ENCODE measurements around the gene SLC25A40. TPM values are rescaled to one million over a fixed set of nuclear protein-coding genes. Genes with fewer than 3 reads are reported as not detected.

SLC25A40 gene
- polyA plus RNA-seq, 1 experiment: 11.8 TPM

DNA sequence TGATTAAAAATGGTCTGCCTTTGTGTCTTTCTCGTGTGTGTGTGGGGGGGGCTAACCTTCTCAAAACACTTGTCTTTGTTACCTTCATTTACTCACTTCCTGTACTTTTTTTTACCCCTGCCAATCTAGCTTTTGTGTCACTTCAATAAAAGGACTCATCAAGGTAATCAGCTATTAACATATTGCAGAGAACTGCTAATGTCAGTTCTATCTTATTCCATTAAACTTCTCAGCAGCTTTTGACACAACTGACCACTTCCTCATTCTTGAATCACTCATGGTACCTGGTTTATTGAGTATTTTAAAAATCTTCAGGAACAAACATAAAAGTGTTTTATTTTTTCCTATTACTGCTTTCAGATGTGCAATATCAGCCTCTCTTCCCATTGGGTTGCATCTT lies 59.8 kb downstream of the SLC25A40 start:
- ChIA-PET POLR2A (no interaction called here), CTCF (interaction anchor here (1.2 kb wide), 1 partner anchor 19 kb away, joined by 3 read pairs; no protein-coding TSS in a partner anchor)
- TF ChIP-seq, protein P1, sequence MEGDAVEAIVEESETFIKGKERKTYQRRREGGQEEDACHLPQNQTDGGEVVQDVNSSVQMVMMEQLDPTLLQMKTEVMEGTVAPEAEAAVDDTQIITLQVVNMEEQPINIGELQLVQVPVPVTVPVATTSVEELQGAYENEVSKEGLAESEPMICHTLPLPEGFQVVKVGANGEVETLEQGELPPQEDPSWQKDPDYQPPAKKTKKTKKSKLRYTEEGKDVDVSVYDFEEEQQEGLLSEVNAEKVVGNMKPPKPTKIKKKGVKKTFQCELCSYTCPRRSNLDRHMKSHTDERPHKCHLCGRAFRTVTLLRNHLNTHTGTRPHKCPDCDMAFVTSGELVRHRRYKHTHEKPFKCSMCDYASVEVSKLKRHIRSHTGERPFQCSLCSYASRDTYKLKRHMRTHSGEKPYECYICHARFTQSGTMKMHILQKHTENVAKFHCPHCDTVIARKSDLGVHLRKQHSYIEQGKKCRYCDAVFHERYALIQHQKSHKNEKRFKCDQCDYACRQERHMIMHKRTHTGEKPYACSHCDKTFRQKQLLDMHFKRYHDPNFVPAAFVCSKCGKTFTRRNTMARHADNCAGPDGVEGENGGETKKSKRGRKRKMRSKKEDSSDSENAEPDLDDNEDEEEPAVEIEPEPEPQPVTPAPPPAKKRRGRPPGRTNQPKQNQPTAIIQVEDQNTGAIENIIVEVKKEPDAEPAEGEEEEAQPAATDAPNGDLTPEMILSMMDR (IDR thresholded peaks at IDR 0.05; ENCODE audit: low read depth, low read length): no peak
- Histone ChIP-seq H3K27ac (ENCODE audit: low read depth, low read length) (no peak overlapping the region), H3K4me3 (ENCODE audit: low read depth, low read length) (no peak overlapping the region), H3K27me3 (ENCODE audit: control insufficient read depth, insufficient read depth, low read length) (no peaks in the 10 kb centered on the region), H3K9me3 (ENCODE audit: control insufficient read depth, insufficient read depth, low read length) (no peaks in the 10 kb centered on the region)
- no peak for DNase-seq (ENCODE audit: low read depth, low spot score)

DNA sequence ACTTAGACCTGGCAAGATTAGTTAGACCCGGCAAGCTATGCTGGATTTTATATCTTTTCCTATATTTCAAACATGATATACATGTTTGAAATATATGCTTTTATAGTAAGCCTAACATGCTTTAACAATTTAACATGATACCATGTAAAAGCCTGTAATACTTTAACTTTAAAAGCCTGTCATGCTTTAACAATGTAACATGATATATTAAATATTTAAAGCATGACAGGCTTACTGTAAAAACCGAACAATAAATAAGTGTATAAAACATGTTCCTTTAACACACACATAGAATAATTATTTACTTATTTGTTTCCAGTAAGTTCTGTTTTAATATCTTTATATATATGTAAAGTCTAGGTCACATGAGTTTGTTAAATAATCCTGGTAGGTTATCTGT lies 65.4 kb downstream of the SLC25A40 start:
- Histone ChIP-seq H3K9me3 (ENCODE audit: control insufficient read depth, insufficient read depth, low read length) (no peaks in the 10 kb centered on the region), H3K27ac (ENCODE audit: low read depth, low read length) (no peak overlapping the region), H3K27me3 (ENCODE audit: control insufficient read depth, insufficient read depth, low read length) (no peaks in the 10 kb centered on the region), H3K4me3 (ENCODE audit: low read depth, low read length) (no peak overlapping the region)
- TF ChIP-seq, protein P1 (IDR thresholded peaks at IDR 0.05; ENCODE audit: low read depth, low read length): no peak
- CTCF ChIA-PET: interaction anchor here (1.3 kb wide), 1 partner anchor 13 kb away, joined by 5 read pairs; no protein-coding TSS in a partner anchor
- POLR2A ChIA-PET: no interaction called here
- no peak for DNase-seq (ENCODE audit: low read depth, low spot score)

DNA sequence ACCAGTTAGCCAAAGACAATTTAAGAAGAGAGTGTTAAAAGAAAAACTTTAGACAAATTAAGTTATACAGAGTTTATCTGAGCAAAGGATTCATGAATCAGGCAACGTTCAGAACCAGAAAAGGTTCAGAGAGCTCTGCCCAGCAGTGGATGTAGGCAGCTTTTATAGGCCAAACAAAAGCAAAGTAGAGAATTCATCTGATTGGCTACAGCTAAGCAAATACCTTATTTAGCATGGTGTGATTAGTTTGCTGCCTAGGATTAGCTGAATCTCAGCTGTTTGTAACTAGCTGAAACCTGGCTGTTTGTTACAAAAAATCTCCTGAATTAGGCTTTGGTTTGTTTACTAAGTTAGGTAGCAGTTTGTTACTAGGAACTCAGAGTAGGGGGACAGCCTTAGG lies 66.0 kb downstream of the SLC25A40 start:
- ChIA-PET CTCF (interaction anchor here (1.3 kb wide), 1 partner anchor 13 kb away, joined by 5 read pairs; no protein-coding TSS in a partner anchor), POLR2A (no interaction called here)
- no peaks in the 10 kb centered on the region for H3K27me3 ChIP-seq (ENCODE audit: control insufficient read depth, insufficient read depth, low read length)
- no peak overlapping the region for H3K4me3 ChIP-seq (ENCODE audit: low read depth, low read length)
- TF ChIP-seq, protein P1 (IDR thresholded peaks at IDR 0.05; ENCODE audit: low read depth, low read length): no peak
- no peaks in the 10 kb centered on the region for H3K9me3 ChIP-seq (ENCODE audit: control insufficient read depth, insufficient read depth, low read length)
- no peak overlapping the region for H3K27ac ChIP-seq (ENCODE audit: low read depth, low read length)
- DNase-seq (ENCODE audit: low read depth, low spot score): no peak

DNA sequence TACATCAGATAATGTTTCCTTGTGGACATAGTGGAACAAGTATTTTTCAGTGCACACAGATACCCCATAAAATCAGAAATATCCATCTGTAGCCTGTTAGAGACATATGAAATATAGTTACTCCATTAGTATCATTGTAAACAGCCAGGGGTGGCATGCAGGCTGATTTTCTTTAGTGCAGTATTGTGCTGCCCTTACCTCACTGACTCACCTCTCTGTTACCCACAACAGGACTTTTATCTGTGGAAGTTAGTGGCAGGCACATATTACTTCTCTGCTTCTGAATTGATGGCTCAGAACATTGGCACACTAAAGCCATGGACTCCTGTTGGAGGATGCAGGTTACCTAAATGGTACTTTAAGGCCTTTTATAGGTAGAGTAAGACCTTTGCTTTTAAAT lies 70.0 kb downstream of the SLC25A40 start:
- Histone ChIP-seq H3K27me3 (ENCODE audit: control insufficient read depth, insufficient read depth, low read length) (no peaks in the 10 kb centered on the region), H3K4me3 (ENCODE audit: low read depth, low read length) (no peak overlapping the region), H3K27ac (ENCODE audit: low read depth, low read length) (no peak overlapping the region), H3K9me3 (ENCODE audit: control insufficient read depth, insufficient read depth, low read length) (no peaks in the 10 kb centered on the region)
- TF ChIP-seq, protein P1 (IDR thresholded peaks at IDR 0.05; ENCODE audit: low read depth, low read length): no peak
- ChIA-PET CTCF (no interaction called here), POLR2A (no interaction called here)
- DNase-seq (ENCODE audit: low read depth, low spot score): no peak

DNA sequence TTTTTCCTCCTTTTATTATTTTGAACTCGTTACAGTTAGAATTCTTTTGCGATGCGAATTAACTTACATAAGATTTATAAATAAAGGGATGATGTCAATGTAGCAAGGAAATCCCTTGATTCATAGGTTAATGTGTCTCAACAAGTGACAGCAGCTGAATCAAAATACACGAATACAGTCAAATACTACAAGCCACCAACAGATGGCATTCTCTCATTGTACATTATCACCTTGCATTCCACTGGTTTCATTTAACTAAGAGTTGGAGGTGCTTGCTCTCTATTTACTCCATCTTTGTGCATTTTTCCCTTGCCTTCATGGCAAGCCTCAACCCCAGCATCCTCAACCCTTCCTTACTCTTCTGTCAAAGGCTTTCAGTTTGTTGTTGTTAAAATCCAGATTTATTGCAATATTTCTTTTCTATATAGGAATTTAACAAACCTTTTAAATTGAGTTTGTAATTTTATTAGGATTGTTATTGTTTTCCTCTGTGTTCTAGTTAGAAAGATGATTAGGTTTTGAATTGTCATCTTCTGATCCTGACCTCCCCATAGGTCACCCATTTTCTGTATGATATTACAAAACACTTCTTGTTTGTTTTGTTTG lies 78.3 kb downstream of the SLC25A40 start:
- Histone ChIP-seq H3K4me3 (ENCODE audit: low read depth, low read length) (no peak overlapping the region), H3K9me3 (ENCODE audit: control insufficient read depth, insufficient read depth, low read length) (no peaks in the 10 kb centered on the region), H3K27ac (ENCODE audit: low read depth, low read length) (no peak overlapping the region), H3K27me3 (ENCODE audit: control insufficient read depth, insufficient read depth, low read length) (no peaks in the 10 kb centered on the region)
- ChIA-PET CTCF (interaction anchor here (0.9 to 4.0 kb wide), 10 partner anchors 12 to 372 kb away, joined by 3 to 58 read pairs (median 4); no protein-coding TSS in a partner anchor), POLR2A (no interaction called here)
- TF ChIP-seq, protein P1 (IDR thresholded peaks at IDR 0.05; ENCODE audit: low read depth, low read length): peak; percentile 63
- peak; percentile 7 for DNase-seq (ENCODE audit: low read depth, low spot score)

All from AG04450 (cell line).